ENCODE data around the gene SCFD2. TPM values are rescaled to one million over a fixed set of nuclear protein-coding genes. Genes with fewer than 3 reads are reported as not detected.

Gene SCFD2
- total RNA-seq, 1 donor from 2014 or later: 18.6 TPM

DNA sequence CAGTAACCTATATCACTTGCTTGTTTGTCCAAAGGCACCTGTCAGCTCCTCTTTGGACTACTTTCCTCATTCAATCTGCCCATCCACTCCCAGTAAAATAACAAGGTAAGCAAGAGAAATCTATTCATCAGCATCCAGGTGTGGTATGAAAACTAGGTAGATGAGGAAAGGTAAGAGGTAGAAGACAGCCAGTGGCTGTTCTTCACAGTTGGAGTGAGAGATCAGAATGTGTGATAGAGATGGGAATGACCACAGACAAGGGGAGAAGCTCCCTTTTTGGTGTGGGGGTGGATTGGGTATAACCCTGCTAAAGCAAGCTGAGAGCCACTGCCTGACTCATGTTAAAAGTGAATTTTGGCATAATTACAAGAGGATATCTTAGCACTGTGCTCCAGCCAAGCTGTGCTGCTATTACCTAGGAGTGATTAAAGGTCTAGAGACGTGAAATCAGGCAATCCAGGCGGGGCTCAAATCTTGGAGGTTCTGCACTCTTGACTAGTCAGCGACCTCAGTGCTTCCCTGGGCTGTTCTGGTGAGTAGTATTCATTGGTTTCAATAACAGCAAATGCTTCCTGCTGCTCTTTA, 531.8 kb downstream of the SCFD2 start:
- TF ChIP-seq, protein P1, sequence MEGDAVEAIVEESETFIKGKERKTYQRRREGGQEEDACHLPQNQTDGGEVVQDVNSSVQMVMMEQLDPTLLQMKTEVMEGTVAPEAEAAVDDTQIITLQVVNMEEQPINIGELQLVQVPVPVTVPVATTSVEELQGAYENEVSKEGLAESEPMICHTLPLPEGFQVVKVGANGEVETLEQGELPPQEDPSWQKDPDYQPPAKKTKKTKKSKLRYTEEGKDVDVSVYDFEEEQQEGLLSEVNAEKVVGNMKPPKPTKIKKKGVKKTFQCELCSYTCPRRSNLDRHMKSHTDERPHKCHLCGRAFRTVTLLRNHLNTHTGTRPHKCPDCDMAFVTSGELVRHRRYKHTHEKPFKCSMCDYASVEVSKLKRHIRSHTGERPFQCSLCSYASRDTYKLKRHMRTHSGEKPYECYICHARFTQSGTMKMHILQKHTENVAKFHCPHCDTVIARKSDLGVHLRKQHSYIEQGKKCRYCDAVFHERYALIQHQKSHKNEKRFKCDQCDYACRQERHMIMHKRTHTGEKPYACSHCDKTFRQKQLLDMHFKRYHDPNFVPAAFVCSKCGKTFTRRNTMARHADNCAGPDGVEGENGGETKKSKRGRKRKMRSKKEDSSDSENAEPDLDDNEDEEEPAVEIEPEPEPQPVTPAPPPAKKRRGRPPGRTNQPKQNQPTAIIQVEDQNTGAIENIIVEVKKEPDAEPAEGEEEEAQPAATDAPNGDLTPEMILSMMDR (conservative IDR thresholded peaks at IDR 0.05): no peak
- Mint-ChIP-seq H3K27me3 (ENCODE audit: low read depth) (no peaks in the 10 kb centered on the region), H3K27ac (ENCODE audit: unreplicated experiment) (no peak overlapping the region), H3K9me3 (peaks cover 2% of the 10 kb centered on the region), H3K4me1 (peaks cover 10% of the 10 kb centered on the region), H3K36me3 (ENCODE audit: low read depth) (no peaks in the 10 kb centered on the region), H3K4me3 (no peak overlapping the region)
- DNase-seq (ENCODE audit: low read depth, low spot score): no peak

GRCh38 chr4:52825460-52826090, 540.3 kb downstream of the SCFD2 start:
- H3K9me3 Mint-ChIP-seq: peaks cover 5% of the 10 kb centered on the region
- no peaks in the 10 kb centered on the region for H3K36me3 Mint-ChIP-seq (ENCODE audit: low read depth)
- no peak overlapping the region for H3K27ac Mint-ChIP-seq (ENCODE audit: unreplicated experiment)

DNA sequence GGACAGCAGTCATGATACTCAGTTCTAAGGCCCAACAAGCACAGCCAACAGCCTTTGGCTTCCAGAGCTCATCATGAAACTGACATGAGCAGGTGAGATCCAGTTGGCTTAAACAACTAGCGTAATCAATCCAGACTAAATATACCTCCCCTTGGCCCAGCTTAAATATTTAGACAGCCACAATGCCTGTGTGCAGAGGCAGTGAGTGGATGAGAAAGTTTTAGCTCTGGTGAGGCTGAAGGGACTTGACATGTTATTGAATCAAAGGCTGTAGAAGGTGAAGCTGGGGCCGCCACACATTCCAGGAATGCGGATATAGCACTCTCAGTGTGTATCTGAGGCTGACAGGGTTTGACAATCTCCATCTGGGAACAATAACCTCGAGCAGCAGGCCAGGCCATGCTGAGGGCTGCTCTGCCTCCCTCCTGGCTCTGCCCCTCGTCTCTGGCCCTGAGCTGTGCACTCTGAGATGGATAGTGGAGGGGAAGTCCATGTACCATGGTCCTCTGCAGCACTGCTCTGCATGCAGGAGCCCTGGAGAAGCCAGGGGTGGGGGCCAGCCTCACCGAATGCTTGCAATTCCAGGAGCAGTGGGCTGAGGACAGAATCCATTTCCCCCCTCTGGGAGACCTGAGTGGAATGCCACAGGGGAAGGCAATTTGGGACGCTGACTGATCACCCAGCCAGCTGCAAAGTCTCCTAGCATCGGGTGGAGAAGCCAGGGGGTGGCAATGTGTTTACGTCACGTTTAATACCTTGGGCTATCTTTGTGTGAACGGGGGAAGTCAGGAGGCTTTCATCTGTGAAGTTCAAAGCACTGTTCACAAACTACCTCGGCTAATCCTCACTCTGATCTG, 541.0 kb downstream of the SCFD2 start:
- H3K4me1 Mint-ChIP-seq: peaks cover 15% of the 10 kb centered on the region
- H3K4me3 Mint-ChIP-seq: no peak overlapping the region
- no peak for DNase-seq (ENCODE audit: low read depth, low spot score)

More at GRCh38 chr4:52825460-52826090, 540.3 kb downstream of the SCFD2 start:
- Mint-ChIP-seq H3K27me3 (ENCODE audit: low read depth) (no peaks in the 10 kb centered on the region), H3K4me1 (peaks cover 15% of the 10 kb centered on the region), H3K4me3 (no peak overlapping the region)
- TF ChIP-seq, protein P1 (conservative IDR thresholded peaks at IDR 0.05): no peak
- no peak for DNase-seq (ENCODE audit: low read depth, low spot score)

GRCh38 chr4:52824270-52824602, 541.6 kb downstream of the SCFD2 start:
- no peaks in the 10 kb centered on the region for H3K27me3 Mint-ChIP-seq (ENCODE audit: low read depth)
- H3K36me3 Mint-ChIP-seq (ENCODE audit: low read depth): no peaks in the 10 kb centered on the region
- H3K4me3 Mint-ChIP-seq: no peak overlapping the region
- DNase-seq (ENCODE audit: low read depth, low spot score): no peak
- peaks cover 5% of the 10 kb centered on the region for H3K9me3 Mint-ChIP-seq
- TF ChIP-seq, protein P1 (conservative IDR thresholded peaks at IDR 0.05): no peak
- H3K4me1 Mint-ChIP-seq: peaks cover 15% of the 10 kb centered on the region
- H3K27ac Mint-ChIP-seq (ENCODE audit: unreplicated experiment): no peak overlapping the region

More for the DNA sequence above, 541.0 kb downstream of the SCFD2 start:
- H3K9me3 Mint-ChIP-seq: peaks cover 5% of the 10 kb centered on the region
- H3K36me3 Mint-ChIP-seq (ENCODE audit: low read depth): no peaks in the 10 kb centered on the region
- H3K27ac Mint-ChIP-seq (ENCODE audit: unreplicated experiment): peak overlapping the region; percentile 19
- no peaks in the 10 kb centered on the region for H3K27me3 Mint-ChIP-seq (ENCODE audit: low read depth)
- TF ChIP-seq, protein P1 (conservative IDR thresholded peaks at IDR 0.05): no peak

DNA sequence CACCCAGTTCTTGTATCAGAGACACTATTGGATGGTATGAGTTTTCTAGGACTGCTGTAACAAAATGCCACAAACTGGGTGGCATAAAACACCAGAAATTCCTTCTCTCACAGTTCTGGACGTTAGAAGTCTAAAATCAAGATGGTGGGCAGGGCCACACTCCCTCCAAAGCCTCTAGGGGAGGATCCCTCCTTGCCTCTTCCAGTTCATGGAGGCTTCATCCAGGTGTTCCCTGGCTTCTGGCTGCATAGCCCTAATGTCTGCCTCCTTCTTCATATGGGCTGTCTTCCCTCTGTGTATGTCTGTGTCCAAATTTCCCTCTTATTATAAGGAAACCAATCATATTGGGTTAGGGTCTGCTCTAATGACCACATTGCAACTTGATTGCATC, 542.2 kb downstream of the SCFD2 start:
- TF ChIP-seq, protein P1 (conservative IDR thresholded peaks at IDR 0.05): no peak
- peaks cover 5% of the 10 kb centered on the region for H3K9me3 Mint-ChIP-seq
- no peaks in the 10 kb centered on the region for H3K36me3 Mint-ChIP-seq (ENCODE audit: low read depth)
- H3K4me3 Mint-ChIP-seq: no peak overlapping the region
- peaks cover 15% of the 10 kb centered on the region for H3K4me1 Mint-ChIP-seq
- DNase-seq (ENCODE audit: low read depth, low spot score): no peak
- H3K27ac Mint-ChIP-seq (ENCODE audit: unreplicated experiment): no peak overlapping the region
- H3K27me3 Mint-ChIP-seq (ENCODE audit: low read depth): no peaks in the 10 kb centered on the region

Other genes starting within 250 kb of the SCFD2 start
- gene FIP1L1, start 11.6 kb upstream of the SCFD2 start, total RNA-seq: 67.0 and 67.1 TPM in 2 replicates
- gene LNX1, start 225.4 kb upstream of the SCFD2 start, total RNA-seq: not detected in 2 replicates